Activated CD8-positive, alpha-beta memory T cell treated with anti-CD3 and anti-CD28 coated beads, Interleukin-2, amount 50 U/mL, for 1 hour (primary cell): ENCODE results near the gene R3HDML.

ENCODE experiments used
- DNase-seq: peaks from one replicate; pipeline ENCODE4 v3.0.0-alpha.2; 2020; ENCODE audit errors: extremely low read depth

R3HDML gene

DNA sequence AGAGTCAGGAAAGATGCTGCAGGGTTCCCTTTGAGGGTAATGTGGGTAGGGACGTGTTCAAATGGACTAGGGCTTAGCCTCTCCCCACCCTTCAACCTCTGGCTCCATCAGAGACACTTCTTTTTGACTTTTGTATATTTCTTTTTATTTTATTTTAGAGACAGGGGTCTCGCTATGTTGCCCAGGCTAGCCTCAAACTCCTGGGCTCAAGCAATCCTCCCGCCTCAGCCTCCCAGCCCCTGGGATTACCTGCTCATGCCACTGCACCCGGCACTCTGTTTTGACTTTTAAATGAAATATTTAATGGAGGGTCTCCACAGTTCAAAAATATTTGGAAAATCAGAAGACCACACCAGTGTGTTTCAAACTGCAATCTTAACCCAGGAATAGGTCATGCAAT is 27.2 kb downstream of the R3HDML start:
- no peak for DNase-seq

DNA sequence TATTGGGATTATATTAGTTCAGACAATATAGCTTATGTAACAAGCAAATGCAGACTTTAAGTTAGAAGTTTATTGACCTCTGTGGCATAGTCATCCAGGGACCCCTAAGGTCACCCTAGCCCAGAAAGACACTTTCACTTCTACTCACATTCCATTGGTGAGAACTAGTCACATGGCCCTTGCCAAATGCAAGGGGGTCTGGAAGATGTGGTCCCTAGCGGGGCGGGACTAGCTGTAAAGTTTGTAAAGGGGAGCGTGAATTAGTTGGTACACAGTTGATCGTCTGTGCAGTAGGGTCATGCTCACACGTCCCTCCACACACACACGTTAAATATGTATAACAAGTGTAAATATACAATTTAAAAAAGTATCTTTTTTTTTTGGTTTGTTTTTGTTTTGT is 27.9 kb downstream of the R3HDML start:
- DNase-seq: no peak

DNA sequence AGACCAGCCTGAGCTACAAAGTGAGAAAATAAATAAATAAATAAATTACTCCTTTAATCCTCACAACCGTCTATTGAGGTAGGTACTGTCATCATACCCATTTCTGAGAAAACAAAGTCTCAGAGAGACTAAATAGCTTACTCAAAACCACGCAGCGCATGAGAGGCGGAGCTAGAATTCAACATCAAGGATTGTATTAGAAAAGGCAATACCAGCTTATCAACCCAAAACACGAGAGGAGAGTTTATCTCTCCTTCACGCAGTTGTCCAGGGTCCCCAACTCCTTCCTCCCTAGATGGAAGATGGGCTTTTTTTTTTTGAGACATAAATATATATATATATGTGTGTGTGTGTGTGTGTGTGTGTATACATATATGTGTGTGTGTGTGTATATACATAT is 30.9 kb downstream of the R3HDML start:
- DNase-seq: no peak

DNA sequence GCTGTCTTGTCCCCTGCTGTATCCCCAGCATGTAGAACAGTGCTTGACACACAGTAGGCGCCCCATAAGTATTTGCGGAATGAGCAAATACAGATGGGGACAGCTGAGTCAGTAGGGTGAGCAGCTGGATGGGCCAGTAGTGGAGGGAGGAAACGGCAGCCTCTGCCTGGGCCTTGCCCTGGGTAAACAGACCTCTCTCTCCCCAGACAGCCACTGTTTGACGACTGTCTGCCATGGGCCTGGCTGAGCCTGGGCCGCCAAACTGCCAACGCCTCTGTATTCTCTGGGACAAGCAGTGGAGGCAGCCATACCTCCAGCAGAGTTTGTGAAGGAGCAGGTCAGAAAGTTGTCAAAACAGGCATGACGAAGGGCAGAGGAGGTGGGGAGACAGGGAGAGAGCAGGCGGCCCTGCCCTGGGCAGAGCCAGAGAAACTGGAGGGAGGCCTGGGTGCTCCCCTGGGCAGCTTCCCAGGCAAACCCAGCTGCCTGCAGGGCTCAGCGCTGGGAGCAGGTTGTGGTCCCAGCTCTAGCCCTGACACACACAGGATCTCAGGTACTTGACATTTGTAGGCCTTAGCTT is 33.9 kb downstream of the R3HDML start:
- no peak for DNase-seq

DNA sequence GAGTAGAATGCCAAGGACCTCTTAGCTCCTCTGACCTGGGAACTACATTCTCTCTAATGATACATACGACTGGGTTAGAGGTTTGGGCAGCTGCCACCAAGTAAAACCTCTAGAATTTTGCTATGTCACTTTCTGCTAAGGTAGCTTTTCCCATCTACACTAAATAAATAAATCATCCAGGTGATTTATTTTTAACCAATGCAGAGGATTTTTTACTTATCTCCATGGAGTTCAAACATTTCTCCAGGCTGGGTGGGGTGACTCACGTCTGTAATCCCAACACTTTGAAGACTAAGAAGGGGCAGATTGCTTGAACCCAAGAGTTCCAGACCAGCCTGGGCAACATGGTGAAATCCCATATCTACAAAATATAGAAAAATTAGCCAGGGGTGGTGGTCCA is 45.8 kb downstream of the R3HDML start:
- DNase-seq: no peak

DNA sequence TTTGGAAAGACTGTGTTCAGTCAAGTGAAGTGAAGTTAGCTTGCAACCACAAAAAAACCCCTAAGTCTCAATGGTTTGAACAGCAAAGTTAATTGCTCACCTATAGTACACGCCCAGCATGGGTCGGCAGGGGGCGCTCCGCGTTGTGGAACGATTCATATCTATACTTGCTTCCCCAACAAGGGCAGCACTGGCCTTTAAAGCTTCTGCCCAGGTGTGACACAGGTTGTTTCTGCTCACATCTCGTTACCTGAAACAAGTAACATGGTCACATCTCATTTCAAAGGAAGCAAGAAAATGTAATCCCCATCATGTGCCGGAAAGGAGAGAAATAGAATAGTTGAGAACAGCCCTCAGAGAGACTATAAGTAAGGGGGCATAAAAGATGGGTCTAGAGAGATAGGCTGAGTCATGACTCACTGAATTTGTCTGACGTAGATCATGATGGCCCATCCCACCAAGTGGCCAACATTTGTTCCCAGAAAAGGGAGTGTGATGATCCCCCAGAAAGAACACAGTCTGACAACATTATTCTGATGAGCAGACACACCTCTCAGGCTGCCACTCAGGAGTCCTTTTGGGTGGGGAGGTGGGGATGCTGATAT is 47.7 kb downstream of the R3HDML start:
- DNase-seq: peak; percentile 45

DNA sequence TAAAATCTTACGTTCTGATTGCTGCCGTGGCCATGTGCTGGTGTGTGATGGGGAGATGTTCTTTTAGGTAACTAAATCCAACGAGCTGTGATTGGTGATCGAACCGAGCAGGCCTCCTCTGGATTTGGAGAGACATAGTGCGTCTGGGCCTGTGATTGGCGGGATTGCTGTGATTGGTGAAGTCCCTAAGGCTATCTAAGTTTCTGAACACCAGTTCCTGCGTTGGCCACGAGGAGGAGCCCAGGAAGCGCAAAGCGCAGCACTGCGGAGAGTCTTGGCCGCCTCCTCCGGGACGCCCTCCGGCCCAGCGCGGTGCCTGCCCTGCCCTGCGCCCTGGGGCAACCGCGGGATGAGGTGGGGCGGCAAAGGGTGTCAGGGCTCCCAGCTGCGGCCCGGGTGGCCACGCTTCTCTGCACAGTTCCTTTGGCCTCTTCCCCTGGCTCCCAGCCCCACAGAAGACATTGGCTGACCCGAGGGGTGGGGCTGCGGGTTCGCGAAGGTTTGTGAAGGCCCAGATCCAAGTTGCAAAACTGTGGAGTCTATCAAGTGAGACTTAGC is 51.7 kb downstream of the R3HDML start:
- DNase-seq: peak; percentile 11

DNA sequence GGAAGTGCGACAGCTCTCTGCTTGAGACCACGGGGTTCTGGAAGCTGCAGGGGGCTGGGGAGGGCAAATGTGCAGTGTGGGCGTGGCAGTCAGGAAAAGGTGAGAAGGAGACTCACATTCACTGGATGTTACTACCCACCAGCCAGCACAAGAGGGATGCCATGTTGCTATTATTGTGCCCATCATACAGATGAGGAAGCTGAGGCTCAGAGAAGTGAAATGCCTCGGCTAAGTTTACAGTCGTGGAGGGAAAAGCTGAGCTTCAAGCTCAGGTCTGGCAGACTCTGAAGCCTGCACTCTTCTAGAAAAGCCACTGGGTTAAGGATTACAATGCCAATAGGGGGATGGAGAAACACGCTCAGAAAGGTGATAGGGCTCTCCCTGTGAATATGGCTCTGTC is 53.0 kb downstream of the R3HDML start:
- no peak for DNase-seq

DNA sequence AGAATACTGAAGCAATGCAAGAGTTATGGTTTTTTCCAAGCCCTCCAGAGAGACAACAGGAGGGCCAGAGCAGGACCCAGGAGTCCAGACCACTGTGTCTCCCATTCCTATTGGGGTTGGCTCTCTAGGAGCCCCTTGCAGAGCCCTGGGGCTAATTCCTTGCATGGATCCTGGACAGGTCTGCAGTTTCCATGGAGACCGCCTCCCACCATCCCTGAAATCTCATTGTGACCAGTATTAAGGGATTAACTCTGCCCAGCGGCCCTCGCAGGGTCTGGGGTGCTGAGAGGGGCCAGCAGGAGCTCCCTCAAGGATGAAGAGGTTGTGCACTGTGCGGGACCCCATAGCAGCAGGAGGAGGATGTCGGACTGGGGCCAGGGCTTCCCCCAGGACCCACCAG is 53.4 kb downstream of the R3HDML start:
- no peak for DNase-seq

DNA sequence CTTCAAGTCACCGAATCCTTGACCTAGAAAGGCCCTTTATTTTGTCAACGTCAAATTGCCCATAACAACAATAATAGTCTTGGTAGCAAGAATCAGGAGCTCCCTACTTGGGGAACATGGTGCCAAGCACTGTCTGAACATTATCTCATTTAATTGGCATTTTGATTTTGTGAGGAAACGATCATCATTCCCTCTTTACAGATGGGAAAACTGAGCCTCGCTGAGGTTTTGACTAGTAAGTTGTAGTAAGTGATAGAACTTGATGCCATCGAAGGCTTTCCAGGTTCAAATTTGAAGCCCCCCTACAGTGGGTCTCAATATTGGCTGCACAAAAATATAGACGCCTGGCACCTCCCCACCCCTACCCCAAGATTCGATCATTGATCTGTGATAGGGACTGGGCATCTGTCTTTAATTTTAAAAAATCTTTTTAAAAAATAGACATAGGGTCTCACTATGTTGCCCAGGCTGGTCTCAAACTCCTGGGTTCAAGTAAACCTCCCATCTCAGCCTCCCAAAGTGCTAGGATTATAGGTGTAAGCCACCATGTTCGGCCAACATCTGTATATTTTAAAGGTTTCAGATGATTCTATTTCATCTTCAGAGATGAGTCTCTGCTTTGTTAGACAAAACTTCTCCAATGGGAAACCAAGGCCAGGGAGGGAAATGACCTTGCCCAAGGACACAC is 55.4 kb downstream of the R3HDML start:
- no peak for DNase-seq

DNA sequence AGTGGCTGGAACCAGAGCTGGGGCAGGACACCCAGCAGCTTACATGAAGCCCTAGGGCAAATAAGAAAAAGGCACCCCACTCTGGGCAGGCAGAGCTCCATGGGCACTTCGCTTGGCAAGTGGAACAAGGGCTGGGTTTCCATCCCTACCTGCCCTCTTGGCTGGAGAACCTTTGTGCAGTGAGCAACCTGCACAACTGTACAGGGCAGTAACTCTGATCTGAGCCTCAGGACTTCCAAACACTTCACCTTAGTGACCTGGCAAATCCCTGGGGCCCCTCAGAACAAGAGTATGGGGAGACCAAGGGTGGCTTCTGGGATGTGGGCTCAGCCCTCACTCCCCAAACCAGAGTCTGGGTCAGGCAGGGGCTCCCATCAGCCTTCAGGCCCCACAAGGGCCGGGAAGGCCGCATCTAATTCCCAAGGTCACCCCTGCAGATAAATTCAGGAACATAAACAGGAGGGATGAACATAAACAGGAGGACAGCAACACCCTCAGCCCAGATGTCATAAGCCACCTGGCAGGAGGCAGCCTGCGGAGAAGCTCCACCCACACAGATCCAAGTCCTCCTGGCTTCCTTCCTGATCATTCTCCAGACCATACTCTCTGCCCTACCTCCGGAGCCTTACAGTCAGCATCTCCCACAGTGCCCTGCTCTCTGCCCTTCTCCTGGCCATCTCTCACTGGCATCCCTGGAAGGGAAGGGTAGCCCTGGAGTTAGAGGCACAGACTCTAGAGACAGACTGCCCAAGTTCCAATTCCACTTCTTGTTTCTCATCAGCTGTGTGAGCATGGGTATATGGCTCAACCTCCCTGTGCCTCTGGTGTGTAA is 56.1 kb downstream of the R3HDML start:
- no peak for DNase-seq

DNA sequence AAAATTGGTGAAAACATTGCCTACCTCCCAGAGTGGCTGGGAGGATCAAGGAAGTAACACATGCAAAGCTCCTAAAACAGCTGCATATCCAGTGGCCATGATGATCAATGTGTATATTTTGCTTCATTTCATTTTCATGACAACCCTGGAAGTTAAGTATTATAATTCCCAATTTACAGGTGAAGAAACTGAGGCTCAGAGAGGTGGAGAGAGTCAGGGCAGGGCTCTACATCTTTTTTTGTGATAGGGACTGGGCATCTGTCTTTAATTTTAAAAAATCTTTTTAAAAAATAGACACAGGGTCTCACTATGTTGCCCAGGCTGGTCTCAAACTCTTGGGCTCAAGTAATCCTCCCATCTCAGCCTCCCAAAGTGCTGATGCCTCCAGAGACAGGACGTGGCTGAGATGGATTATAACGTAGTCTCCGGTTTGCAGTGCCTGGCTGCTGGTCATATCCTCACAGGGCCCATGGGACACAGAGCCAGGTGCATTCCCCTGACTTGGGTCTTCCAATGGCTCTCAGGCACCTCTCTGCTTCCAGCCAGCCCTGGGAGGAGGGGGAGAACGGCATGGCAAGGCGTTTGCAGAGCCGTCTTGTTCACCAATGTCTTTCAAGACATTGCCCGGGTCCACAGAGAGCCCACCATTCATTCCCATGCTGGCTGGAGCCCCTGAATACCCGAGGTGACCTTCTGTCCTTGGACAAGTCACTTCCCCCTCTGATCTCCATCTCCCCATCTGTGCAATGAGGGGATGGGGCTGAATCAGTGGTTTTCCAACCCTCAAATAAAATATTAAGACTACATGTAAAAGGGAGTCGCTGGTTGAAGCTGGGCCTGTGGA is 57.0 kb downstream of the R3HDML start:
- DNase-seq: no peak

DNA sequence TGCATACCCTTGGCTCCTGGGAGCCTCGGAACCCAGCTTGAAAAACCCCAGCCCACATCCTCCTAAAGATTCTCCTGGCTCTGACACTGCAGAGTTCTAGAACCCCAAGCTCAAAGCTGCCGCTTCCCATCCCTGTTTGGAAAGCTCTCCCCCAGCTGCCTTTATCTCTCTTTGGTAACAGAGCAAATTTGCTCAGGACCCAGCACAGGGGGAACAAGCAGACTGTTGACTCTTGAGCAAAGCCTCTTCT is 57.5 kb downstream of the R3HDML start:
- DNase-seq: no peak

DNA sequence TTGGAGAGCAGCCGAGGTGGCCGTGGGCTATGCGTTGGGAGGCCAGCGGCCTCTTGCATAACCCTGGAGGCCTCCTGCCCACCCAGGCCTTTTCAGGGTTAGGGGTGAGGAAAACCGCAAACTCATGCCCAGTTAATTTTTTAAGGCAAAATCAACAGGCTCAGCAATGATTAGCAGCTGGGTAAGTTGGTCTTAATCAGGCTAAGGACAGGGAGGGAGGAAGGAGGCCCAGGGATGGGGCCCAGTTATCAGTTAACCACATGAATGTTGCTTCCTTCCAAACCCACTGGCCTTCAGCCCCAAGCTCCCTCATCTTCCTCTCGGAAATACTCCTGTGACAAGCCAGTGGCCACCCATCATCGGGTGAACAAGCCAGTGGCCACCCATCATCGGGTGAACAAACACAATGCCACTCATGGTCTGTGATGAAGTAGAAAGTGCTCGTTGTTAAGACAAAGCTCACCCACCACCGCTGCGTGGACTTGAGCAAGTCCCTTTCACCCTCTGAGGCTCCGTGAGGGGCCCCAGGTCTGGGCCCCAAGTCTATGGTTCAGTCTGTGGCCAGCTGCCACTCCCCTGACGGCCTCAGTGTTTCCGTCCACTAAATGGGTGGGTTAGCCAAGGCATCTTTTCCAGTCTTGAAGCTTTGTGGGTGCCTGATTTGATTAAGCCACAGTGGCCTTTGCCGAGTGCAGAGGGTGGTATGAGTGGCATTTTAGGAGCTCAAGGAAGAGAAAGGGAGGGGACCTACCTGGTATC is 58.0 kb downstream of the R3HDML start:
- no peak for DNase-seq

DNA sequence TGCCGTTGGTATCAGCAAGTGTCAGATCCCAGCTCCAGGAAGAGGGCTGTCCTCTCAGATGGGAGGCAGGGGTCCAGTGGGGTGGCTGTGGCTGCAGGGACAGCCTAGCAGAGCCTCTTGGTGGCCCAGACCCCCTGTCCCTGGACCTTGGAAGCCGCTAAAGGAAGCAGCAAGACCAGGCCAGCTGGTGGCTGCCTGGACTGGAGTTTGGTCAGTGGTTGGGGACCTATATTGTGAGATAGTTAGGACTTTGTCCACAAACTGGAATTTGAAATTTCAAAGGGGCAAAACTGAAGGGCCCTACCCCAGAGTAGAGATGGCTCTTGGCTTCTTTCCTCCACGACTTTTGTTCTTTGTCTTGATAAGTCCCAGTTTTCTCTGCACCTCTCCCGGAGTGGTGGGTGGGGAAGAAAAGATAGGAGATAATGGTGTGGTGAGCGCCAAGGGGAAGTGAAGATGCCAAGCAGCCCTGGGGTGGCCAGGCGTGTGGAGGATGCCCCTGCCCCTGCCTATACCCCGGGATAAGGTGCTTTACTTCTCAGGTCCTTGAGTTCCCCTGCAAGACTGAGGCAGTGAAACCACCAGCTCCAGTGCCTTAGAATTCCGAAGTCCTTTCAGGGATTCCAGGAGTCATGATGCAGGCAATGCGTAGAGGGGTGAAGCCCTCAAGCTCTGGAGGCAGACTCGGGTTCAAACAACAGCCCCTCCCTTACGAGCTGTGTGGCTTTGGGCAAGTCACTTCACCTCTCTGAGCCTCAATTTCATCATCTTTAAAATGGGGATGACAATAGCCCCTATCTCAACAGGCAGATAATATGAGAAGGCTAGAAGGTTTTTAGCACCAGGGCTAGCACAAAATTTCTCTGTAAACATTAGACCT is 58.9 kb downstream of the R3HDML start:
- DNase-seq: no peak

DNA sequence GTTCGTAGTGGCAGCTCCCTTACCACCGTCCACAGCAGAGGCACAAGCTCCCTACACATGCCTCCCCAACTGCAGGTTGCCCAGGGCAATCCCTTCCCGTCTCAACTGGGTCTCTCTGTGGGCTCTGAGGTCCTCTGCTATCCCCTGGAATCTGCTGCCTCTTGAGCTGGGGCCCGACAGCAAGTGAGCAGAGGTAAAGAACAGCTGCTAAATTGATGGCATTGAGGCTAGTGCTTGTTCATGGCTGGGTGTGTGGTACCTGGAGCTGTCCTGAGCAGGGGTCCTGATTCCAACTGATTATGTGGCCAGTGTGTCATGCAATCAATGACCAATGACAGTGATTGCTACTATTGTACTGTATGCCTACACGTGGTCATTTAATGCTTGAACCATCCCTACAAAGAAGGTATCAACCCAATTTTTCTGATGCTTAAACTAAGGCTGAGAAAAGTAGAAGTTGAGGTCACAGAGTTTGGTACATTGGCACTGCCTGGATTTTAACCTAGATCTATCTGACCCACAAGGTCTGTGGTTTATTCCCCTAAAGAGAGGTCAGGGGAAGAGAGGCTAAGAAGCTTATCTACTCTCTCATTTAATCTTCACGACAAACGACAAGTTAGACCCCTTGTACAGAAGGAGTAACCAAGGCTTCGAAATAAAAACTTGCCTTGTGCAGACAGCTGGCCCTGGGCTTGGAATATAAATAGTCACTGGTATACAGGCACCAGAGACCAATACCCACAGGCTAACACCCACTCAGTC is 59.7 kb downstream of the R3HDML start:
- no peak for DNase-seq

DNA sequence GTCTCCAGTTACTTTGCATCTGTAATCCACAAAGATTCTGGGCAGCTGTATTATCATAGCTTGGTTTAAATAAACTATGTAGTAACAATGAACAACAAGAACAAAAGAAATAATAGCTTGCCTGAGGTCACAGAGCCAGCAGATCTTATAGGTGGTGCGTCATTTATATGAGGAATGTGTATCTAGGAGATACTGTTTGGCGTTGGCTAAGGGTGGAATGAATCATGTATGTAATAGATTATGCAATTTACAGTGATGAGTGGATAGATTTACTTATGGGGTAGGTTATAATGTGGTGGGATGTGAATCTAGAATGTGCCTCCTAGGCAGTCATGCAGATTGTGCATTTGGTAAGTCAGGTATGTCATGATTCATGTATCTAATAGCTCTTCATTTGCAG is 61.5 kb downstream of the R3HDML start:
- DNase-seq: no peak

DNA sequence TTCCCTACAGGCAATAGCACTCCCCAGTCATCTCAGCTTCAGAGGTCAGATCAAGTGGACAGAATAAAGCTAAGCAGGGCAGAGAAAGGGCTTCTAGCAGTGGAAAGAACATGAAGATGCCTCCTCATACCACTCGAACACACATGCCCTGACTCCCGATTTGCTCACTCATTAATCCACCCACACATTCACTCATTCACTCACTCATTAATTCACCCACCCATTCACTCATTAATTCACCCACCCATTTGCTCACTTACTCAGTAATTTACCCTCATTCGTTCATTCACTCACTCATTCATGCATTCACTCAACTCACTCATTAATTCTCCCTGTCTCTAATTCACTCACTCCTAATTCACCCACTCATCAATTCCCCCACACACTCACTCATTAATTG is 62.6 kb downstream of the R3HDML start:
- no peak for DNase-seq

DNA sequence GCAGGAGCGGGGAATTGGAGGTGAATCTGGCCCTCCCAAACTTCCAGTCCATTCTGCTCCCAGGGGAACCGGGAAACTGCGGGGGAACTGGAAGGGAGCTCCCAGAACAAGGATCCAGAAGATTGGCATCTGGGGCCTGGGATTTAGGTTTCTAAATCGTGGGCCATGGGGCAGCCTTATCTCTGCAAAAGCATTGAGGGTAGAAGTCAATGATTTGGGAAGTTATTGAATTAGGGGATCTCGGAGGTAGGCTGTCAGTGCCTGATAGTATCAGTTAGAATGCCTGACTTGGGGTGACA is 63.8 kb downstream of the R3HDML start:
- DNase-seq: no peak
